Stomach (tissue), 4 donors: ENCODE measurements around the gene CFAP161.

ENCODE experiments used
- EP300 ChIP-seq: sonication (generic); formaldehyde crosslinking; IDR thresholded peaks from one replicate; pipeline ENCODE4 v1.6.1; 2017; ENCODE audit warnings: antibody characterized with exemption
- TF ChIP-seq, protein P1 (sequence below), 7 experiments: fragments of 450-650 bp in 4 of 7; fragments of 200-600 bp in 3 of 7; sonication (generic) in 3 of 7; IDR thresholded peaks; one replicate each; pipeline ENCODE4 v1.5.1; 2016 to 2019; ENCODE audit warnings: antibody characterized with exemption in 7 of 7, control low read depth in 2 of 7, mild to moderate bottlenecking in 1 of 7

DNA sequence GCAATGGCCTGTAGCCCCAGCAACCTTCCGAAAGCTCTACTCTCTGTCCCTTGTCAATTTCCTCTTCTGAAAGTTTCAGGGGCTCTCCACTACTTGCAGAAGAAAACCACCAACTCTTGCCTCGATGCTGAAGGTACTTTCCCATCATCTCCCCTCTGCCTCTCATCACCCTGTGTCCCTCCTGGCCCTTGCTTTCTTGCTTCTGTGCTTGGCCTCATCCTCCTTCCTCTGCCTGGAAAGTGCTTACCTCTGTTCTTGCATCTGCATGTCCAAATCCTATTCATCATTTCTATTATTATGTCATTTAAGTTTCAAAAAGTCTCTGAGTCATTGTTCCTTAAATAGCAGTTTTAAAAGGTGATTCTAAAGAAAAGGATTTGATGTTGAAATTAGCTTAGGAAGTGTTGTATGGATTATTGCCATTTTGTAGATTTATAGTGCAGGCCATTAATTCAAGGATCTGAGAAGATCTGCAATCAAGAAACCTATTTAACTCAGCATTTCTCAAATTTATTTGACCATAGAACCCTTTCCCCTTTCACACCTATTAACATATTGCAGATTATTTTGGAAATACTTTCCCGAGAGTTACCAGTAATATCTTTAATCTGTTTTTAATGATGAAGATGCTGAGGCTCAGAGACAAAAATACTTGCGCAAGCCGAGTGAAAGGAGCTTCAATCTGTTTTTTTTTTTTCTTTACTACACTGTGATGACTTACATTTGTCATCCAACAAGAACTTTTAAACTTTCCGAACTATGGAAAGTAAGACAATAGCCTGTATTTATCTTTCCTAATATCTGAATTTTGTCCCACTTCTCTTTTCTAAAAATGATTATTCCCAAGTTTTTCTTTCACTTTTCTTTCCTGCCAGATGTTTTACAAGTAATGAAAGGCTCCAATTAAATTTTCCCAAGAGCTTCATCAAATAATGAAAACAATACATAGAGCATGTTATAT, 22.3 kb upstream of the CFAP161 start:
- TF ChIP-seq, protein P1, sequence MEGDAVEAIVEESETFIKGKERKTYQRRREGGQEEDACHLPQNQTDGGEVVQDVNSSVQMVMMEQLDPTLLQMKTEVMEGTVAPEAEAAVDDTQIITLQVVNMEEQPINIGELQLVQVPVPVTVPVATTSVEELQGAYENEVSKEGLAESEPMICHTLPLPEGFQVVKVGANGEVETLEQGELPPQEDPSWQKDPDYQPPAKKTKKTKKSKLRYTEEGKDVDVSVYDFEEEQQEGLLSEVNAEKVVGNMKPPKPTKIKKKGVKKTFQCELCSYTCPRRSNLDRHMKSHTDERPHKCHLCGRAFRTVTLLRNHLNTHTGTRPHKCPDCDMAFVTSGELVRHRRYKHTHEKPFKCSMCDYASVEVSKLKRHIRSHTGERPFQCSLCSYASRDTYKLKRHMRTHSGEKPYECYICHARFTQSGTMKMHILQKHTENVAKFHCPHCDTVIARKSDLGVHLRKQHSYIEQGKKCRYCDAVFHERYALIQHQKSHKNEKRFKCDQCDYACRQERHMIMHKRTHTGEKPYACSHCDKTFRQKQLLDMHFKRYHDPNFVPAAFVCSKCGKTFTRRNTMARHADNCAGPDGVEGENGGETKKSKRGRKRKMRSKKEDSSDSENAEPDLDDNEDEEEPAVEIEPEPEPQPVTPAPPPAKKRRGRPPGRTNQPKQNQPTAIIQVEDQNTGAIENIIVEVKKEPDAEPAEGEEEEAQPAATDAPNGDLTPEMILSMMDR (IDR thresholded peaks at IDR 0.05), result no peak
- TF ChIP-seq EP300, result no peak
